ENCODE data around the gene BASP1. TPM values are rescaled to one million over a fixed set of nuclear protein-coding genes. Genes with fewer than 3 reads are reported as not detected.
"Not testable (repeated sequence)": the region's sequence is repeated elsewhere in the genome, so short reads cannot be mapped to it uniquely, and the experiment has no call there.

Gene BASP1
- total RNA-seq, 2 experiments from 2014 or later, result 0.66 to 0.85 TPM

GRCh38 chr5:17249841-17250240 lies 32.4 kb downstream of the BASP1 start:
- H3K27me3 Mint-ChIP-seq, H3K4me3 Mint-ChIP-seq, H3K4me1 Mint-ChIP-seq, H3K27ac Mint-ChIP-seq, H3K36me3 Mint-ChIP-seq, H3K9me3 Mint-ChIP-seq, DNase-seq: not testable (repeated sequence)

GRCh38 chr5:17252543-17252942 lies 35.1 kb downstream of the BASP1 start:
- Mint-ChIP-seq H3K4me3 (no peak overlapping the region), H3K4me1 (no peaks in the 10 kb centered on the region), H3K9me3 (no peaks in the 10 kb centered on the region), H3K27me3 (peaks cover 3% of the 10 kb centered on the region), H3K36me3 (no peaks in the 10 kb centered on the region), H3K27ac (no peak overlapping the region)
- DNase-seq, result no peak

DNA sequence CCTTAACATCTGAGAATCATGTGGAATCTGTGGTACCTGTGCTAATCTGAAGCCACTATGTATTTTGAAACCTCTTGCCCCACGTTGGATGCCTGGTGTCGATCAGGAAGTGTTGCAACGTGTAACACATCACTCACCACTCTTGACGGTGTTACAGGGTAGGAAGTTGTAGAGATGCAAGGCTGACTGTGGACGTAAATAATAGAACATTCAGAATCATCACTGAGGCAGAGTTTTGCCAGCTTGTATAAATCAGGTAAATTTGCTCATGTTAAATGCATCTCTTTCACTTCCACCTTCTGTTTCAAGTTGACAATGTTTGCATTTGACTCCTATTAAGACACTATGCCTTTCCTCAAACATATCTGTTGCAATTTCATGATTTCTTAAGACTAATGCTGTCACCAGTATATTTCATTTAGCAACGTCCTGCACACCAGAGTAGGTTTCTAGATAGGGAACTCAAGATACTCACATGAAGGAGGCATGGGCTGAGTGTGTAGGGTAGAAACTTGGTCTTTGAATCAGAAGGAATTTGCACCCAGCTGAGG lies 38.1 kb downstream of the BASP1 start:
- H3K9me3 Mint-ChIP-seq, result peaks cover 5% of the 10 kb centered on the region
- H3K36me3 Mint-ChIP-seq, result no peaks in the 10 kb centered on the region
- H3K27me3 Mint-ChIP-seq, result peaks cover 3% of the 10 kb centered on the region
- no peak overlapping the region for H3K4me3 Mint-ChIP-seq
- no peaks in the 10 kb centered on the region for H3K4me1 Mint-ChIP-seq
- no peak overlapping the region for H3K27ac Mint-ChIP-seq
- DNase-seq, result no peak

DNA sequence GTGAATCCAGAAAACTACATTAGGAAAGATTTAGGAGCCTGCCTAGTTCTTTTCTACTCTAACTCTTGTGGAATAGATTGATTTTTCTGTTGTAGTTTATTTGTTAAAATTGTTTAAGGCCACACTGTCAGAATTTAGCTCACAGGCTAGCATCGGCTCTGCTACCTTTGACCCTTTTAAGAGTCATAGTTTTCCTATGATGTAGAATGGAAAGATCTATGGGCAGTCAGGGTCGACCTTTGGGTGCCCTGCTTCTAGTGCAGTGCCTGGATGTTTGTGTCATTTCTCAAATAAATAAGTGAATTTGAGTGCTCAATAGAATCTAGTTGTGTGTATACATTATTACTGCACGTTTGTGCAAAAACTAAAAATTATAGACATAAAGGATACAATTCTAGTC lies 38.7 kb downstream of the BASP1 start:
- Mint-ChIP-seq H3K36me3 (no peaks in the 10 kb centered on the region), H3K9me3 (peaks cover 5% of the 10 kb centered on the region), H3K27me3 (peaks cover 3% of the 10 kb centered on the region), H3K4me1 (no peaks in the 10 kb centered on the region), H3K4me3 (no peak overlapping the region), H3K27ac (no peak overlapping the region)
- DNase-seq, result no peak

- Mint-ChIP-seq H3K4me3 (no peak overlapping the region), H3K27me3 (peaks cover 3% of the 10 kb centered on the region), H3K9me3 (peaks cover 5% of the 10 kb centered on the region), H3K27ac (no peak overlapping the region), H3K36me3 (no peaks in the 10 kb centered on the region), H3K4me1 (no peaks in the 10 kb centered on the region)
- DNase-seq, result no peak
Observed at GRCh38 chr5:17256839-17257238, 39.4 kb downstream of the BASP1 start.

- peaks cover 5% of the 10 kb centered on the region for H3K9me3 Mint-ChIP-seq
- no peak overlapping the region for H3K4me3 Mint-ChIP-seq
- H3K4me1 Mint-ChIP-seq, result no peaks in the 10 kb centered on the region
- H3K27me3 Mint-ChIP-seq, result no peaks in the 10 kb centered on the region
- no peak overlapping the region for H3K27ac Mint-ChIP-seq
- no peaks in the 10 kb centered on the region for H3K36me3 Mint-ChIP-seq
- DNase-seq, result no peak
Observed at GRCh38 chr5:17257705-17258273, 40.4 kb downstream of the BASP1 start.

DNA sequence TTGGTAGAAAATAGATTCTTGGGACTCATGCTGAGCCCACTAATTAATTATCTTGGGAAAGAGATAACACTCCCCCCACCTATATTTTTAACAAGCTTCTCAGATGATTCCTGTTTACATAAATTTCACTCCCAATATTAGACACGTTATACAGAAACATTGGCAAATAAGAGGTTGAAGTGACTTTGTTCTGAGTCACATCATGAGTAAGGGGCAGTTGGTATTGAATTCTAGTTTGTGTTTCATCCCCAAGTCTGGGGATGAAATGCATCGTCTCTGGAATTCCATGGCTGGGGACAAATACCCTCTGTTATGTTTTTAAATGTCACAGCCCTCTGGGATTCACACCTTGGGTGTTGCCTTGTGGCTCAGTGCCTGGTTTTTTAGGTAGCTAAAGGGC lies 41.0 kb downstream of the BASP1 start:
- Mint-ChIP-seq H3K27ac (no peak overlapping the region), H3K36me3 (no peaks in the 10 kb centered on the region), H3K4me3 (no peak overlapping the region), H3K9me3 (peaks cover 5% of the 10 kb centered on the region), H3K27me3 (no peaks in the 10 kb centered on the region), H3K4me1 (no peaks in the 10 kb centered on the region)
- no peak for DNase-seq

- H3K27ac Mint-ChIP-seq, H3K9me3 Mint-ChIP-seq, H3K4me3 Mint-ChIP-seq, DNase-seq, H3K4me1 Mint-ChIP-seq, H3K36me3 Mint-ChIP-seq, H3K27me3 Mint-ChIP-seq: not testable (repeated sequence)
Observed at GRCh38 chr5:17259012-17259411, 41.6 kb downstream of the BASP1 start.

GRCh38 chr5:17259630-17260257 lies 42.3 kb downstream of the BASP1 start:
- Mint-ChIP-seq H3K4me3 (no peak overlapping the region), H3K36me3 (no peaks in the 10 kb centered on the region), H3K27ac (no peak overlapping the region), H3K4me1 (no peaks in the 10 kb centered on the region), H3K9me3 (peaks cover 5% of the 10 kb centered on the region), H3K27me3 (no peaks in the 10 kb centered on the region)
- no peak for DNase-seq

DNA sequence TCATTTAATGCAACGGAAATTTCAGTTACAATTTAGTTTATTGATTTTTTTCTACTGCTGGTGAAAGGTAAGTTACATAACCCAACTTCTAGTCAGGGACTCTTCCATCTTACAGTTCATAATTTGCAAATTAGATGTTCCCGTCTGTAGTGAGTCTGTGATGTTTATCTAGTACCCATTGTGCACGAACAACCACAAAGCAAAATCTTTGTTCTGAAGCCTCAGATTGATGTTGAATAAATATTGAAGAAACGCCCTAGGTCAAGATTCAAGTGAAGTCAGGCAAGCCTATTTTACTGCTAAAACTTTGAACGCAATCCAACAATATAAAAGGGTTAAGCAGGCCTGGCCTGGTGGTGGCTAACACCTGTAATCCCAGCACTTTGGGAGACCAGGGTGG lies 43.1 kb downstream of the BASP1 start:
- DNase-seq, result no peak
- Mint-ChIP-seq H3K4me3 (no peak overlapping the region), H3K27me3 (no peaks in the 10 kb centered on the region), H3K9me3 (peaks cover 5% of the 10 kb centered on the region), H3K4me1 (no peaks in the 10 kb centered on the region), H3K36me3 (no peaks in the 10 kb centered on the region), H3K27ac (no peak overlapping the region)

DNA sequence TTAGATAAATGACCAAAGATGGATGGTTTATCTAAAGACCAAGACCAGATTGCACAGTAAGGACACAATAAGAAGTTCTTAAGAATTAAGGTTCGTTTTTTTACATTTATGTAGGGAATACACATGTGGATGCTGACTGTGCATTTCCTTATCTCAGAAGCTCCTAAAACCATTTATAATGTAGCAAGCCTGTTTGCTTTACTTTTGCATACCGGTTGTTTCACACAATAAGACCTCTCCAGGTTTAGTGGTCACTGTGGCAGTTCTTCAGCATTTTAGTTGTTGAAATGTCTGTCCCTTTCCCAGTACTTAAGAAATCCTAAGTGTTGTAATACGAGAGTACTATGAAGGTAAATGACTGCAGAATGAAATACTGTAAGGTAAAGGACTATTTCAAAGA lies 43.6 kb downstream of the BASP1 start:
- no peak overlapping the region for H3K4me3 Mint-ChIP-seq
- no peak overlapping the region for H3K27ac Mint-ChIP-seq
- no peaks in the 10 kb centered on the region for H3K36me3 Mint-ChIP-seq
- H3K4me1 Mint-ChIP-seq, result no peaks in the 10 kb centered on the region
- no peak for DNase-seq
- H3K27me3 Mint-ChIP-seq, result no peaks in the 10 kb centered on the region
- peaks cover 5% of the 10 kb centered on the region for H3K9me3 Mint-ChIP-seq

- peaks cover 4% of the 10 kb centered on the region for H3K27me3 Mint-ChIP-seq
- no peak overlapping the region for H3K27ac Mint-ChIP-seq
- no peak for DNase-seq
- H3K9me3 Mint-ChIP-seq, result peaks cover 1% of the 10 kb centered on the region
- H3K4me3 Mint-ChIP-seq, result no peak overlapping the region
- no peaks in the 10 kb centered on the region for H3K36me3 Mint-ChIP-seq
- no peaks in the 10 kb centered on the region for H3K4me1 Mint-ChIP-seq
Observed at GRCh38 chr5:17265041-17265440, 47.6 kb downstream of the BASP1 start.

- no peak overlapping the region for H3K27ac Mint-ChIP-seq
Observed at GRCh38 chr5:17267106-17267505, 49.7 kb downstream of the BASP1 start.

GRCh38 chr5:17269201-17269600 lies 51.8 kb downstream of the BASP1 start:
- Mint-ChIP-seq H3K9me3 (no peaks in the 10 kb centered on the region), H3K4me3 (no peak overlapping the region), H3K27ac (no peak overlapping the region), H3K27me3 (peaks cover 4% of the 10 kb centered on the region), H3K4me1 (no peaks in the 10 kb centered on the region), H3K36me3 (no peaks in the 10 kb centered on the region)
- DNase-seq, result no peak

More at GRCh38 chr5:17267106-17267505, 49.7 kb downstream of the BASP1 start:
- peaks cover 4% of the 10 kb centered on the region for H3K27me3 Mint-ChIP-seq
- no peaks in the 10 kb centered on the region for H3K4me1 Mint-ChIP-seq
- H3K4me3 Mint-ChIP-seq, result no peak overlapping the region
- no peak for DNase-seq
- H3K9me3 Mint-ChIP-seq, result no peaks in the 10 kb centered on the region
- no peaks in the 10 kb centered on the region for H3K36me3 Mint-ChIP-seq

DNA sequence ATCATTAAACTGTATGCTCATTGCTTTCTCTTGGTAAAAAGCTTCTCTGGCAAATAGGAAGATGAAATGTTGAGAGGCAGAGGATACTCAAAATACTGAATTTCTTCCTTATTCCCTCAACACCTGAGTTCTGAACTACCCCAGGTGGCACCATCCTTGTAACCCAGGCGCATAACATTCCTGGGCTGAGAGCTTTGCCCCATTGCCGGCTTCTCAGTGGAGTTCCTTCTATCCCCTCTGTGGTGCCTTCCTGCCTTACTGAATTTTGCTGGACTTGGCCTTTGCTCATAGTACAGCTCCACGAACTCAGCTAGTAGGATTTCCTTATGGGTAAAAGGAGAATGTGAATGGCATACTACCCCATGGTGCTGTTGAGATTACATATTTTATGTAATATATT lies 54.7 kb downstream of the BASP1 start:
- Mint-ChIP-seq H3K36me3 (peaks cover 1% of the 10 kb centered on the region), H3K27me3 (peaks cover 4% of the 10 kb centered on the region), H3K27ac (no peak overlapping the region), H3K9me3 (no peaks in the 10 kb centered on the region), H3K4me3 (no peak overlapping the region), H3K4me1 (no peaks in the 10 kb centered on the region)
- no peak for DNase-seq
